Activated CD4-positive, alpha-beta memory T cell treated with anti-CD3 and anti-CD28 coated beads, Interleukin-2, amount 10 ng/mL, durations not matched to agents 7 days and 5 days (primary cell): ENCODE measurements around the gene AMN1. TPM values are rescaled to one million over a fixed set of nuclear protein-coding genes. Genes with fewer than 3 reads are reported as not detected.
"Not testable (repeated sequence)": the region's sequence is repeated elsewhere in the genome, so short reads cannot be mapped to it uniquely, and the experiment has no call there.

ENCODE experiments used
- CTCF ChIA-PET: fragments of 350-600 bp; sonication (Branson Sonifier 250); formaldehyde crosslinking; loops from one replicate; lab custom pipeline; 2021; ENCODE audit warnings: antibody characterized with exemption, inconsistent platforms; lab: Charles Lee
- POLR2A ChIA-PET: fragments of 350-600 bp; sonication (Branson Sonifier 250); formaldehyde crosslinking; loops from one replicate; lab custom pipeline; 2021; ENCODE audit warnings: antibody characterized with exemption; lab: Charles Lee
- DNase-seq: peaks from one replicate; pipeline ENCODE4 v3.0.0-alpha.2; 2020
- H3K27ac Mint-ChIP-seq: one replicate; pipeline ENCODE4 v1.8.0; 2021; ENCODE audit warnings: mild to moderate bottlenecking, mixed read lengths
- H3K27me3 Mint-ChIP-seq: one replicate; pipeline ENCODE4 v1.8.0; 2021; ENCODE audit warnings: mixed read lengths
- H3K36me3 Mint-ChIP-seq: one replicate; pipeline ENCODE4 v1.8.0; 2021; ENCODE audit warnings: low read depth, mixed read lengths
- H3K4me1 Mint-ChIP-seq: one replicate; pipeline ENCODE4 v1.8.0; 2021; ENCODE audit warnings: mixed read lengths
- H3K4me3 Mint-ChIP-seq: one replicate; pipeline ENCODE4 v1.8.0; 2021; ENCODE audit warnings: mild to moderate bottlenecking, mixed read lengths
- H3K9me3 Mint-ChIP-seq: one replicate; pipeline ENCODE4 v1.8.0; 2021; ENCODE audit warnings: mixed read lengths
- total RNA-seq, 2 experiments: library from RNA; stranded (reverse); gene quantifications; one replicate each; pipeline ENCODE4 v1.2.3, GENCODE V29; 2021

The AMN1 gene
- total RNA-seq, 2 experiments from 2014 or later, result 3.2 to 4.0 TPM

DNA sequence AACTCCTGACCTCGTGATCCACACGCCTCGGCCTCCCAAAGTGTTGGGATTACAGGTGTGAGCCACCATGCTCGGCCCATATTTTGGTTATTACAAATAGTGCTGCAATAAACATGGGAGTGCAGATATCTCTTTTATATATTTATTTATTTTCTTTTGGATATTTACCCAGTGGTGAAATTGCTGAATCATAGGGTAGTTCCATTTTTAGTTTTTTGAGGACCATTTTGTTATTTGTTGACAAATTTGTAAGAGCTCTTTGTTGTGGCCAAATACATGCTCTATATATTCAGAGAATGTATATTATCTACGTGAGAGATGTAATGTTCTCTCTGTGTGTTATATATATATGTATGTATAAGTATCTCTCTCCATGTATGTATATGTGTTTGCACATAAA, 15.9 kb downstream of the AMN1 start:
- no peaks in the 10 kb centered on the region for H3K27me3 Mint-ChIP-seq

DNA sequence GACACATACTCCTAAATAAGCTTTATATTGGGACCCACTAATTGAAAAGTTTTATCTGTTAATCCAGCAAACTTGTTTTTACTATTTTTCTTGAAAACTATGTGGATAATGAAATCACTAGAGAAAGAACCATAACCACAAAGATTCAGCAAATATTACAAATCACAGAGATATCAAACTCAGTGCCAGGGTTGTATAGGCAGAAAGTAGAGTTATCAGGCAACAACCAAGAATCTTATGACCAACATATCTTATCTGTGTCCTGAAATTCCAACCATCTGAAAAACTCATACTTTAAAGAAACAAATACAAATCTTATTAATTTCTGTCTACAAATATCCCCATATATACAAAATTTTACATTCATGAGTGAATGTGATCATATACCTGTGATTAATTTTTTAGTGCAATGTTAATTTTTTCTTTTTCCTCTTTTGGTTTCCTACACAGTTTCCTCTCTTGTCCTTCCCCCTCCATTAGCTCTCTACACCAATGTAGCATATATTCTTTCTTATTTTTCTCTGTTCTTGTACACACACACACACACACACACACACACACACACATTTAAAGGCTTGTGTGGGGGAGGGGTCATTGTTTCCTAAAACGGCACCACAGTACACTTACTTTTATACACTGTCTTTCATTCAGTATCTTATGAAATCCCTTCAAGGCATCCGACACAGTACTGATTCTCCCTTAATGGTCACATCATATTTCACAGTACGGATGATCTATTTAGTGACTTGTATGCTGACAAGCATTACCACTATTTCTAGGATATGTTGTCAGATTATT, 18.6 kb downstream of the AMN1 start:
- no peak overlapping the region for H3K4me3 Mint-ChIP-seq
- H3K27me3 Mint-ChIP-seq, result no peaks in the 10 kb centered on the region
- CTCF ChIA-PET, result no interaction called here
- POLR2A ChIA-PET, result no interaction called here
- DNase-seq, result no peak
- no peak overlapping the region for H3K27ac Mint-ChIP-seq
- peaks cover 27% of the 10 kb centered on the region for H3K9me3 Mint-ChIP-seq
- peaks cover 20% of the 10 kb centered on the region for H3K36me3 Mint-ChIP-seq
- no peaks in the 10 kb centered on the region for H3K4me1 Mint-ChIP-seq

More for the DNA sequence above, 15.9 kb downstream of the AMN1 start:
- no peaks in the 10 kb centered on the region for H3K4me1 Mint-ChIP-seq
- DNase-seq, result no peak
- no peak overlapping the region for H3K4me3 Mint-ChIP-seq
- peaks cover 16% of the 10 kb centered on the region for H3K36me3 Mint-ChIP-seq
- CTCF ChIA-PET, result no interaction called here
- peaks cover 31% of the 10 kb centered on the region for H3K9me3 Mint-ChIP-seq
- no peak overlapping the region for H3K27ac Mint-ChIP-seq
- POLR2A ChIA-PET, result no interaction called here

DNA sequence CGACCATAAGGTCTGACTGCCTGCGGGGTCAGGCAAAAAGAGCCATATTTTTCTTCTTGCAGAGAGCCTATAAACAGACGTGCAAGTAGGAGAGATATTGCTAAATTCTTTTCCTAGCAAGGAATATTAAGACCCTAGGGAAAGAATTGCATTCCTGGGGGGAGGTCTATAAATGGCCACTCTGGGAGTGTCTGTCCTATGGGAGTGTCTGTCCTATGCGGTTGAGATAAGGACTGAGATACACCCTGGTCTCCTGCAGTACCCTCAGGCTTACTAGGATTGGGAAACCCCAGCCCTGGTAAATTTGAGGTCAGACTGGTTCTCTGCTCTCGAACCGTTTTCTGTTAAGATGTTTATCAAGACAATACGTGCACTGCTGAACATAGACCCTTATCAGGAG, 20.7 kb downstream of the AMN1 start:
- H3K27ac Mint-ChIP-seq, CTCF ChIA-PET, DNase-seq, H3K4me1 Mint-ChIP-seq, H3K4me3 Mint-ChIP-seq, H3K27me3 Mint-ChIP-seq, POLR2A ChIA-PET: not testable (repeated sequence)
- Mint-ChIP-seq H3K36me3 (peaks cover 20% of the 10 kb centered on the region), H3K9me3 (peaks cover 27% of the 10 kb centered on the region)

DNA sequence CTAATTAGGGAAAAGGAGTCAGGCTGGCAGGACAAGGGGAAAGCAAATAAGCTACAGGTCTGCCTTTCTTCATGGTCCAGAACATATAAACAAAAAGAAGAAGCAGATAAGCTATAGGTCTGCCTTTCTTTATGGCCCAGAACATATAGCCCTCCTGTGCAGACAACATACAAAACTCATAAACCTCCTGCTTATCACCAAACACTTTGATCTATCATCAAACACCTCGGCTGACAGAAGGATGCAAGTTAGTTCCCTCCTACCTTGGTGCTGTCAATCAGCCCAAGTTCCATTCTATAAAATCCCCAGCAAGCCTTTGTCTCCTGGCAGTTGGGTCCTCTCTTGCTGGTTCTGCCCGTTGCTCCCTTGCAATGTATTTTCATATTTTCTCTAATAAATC, 23.2 kb downstream of the AMN1 start:
- DNase-seq, result no peak
- Mint-ChIP-seq H3K27ac (no peak overlapping the region), H3K36me3 (peaks cover 19% of the 10 kb centered on the region), H3K4me1 (no peaks in the 10 kb centered on the region), H3K9me3 (peaks cover 23% of the 10 kb centered on the region), H3K27me3 (no peaks in the 10 kb centered on the region), H3K4me3 (no peak overlapping the region)
- ChIA-PET POLR2A (no interaction called here), CTCF (interaction anchor here (0.6 to 0.7 kb wide), 2 partner anchors 68 to 125 kb away, joined by 4 read pairs; no protein-coding TSS in a partner anchor)

DNA sequence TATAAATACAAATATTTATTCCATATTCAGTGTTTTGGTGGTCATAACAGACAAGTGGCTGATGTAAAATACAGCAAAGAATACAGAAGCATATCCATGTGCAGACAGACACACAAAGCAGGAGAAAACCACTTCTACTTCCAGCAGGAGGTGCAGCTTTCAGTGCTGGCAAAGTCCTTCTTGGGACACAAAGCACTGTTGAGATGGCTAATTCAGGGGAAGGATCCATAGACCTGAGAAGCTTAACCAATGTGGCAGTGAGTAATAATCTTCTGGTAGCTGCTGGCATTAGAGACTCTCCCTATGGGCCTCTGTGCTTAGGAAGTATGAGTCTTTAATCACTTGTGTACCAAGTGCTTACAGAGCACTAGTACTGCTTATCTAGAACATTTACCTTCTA, 26.8 kb downstream of the AMN1 start:
- Mint-ChIP-seq H3K36me3 (peaks cover 8% of the 10 kb centered on the region), H3K4me3 (no peak overlapping the region)
- POLR2A ChIA-PET, result interaction anchor here (0.6 kb wide), 1 partner anchor 50 kb away, joined by 4 read pairs; no protein-coding TSS in a partner anchor

DNA sequence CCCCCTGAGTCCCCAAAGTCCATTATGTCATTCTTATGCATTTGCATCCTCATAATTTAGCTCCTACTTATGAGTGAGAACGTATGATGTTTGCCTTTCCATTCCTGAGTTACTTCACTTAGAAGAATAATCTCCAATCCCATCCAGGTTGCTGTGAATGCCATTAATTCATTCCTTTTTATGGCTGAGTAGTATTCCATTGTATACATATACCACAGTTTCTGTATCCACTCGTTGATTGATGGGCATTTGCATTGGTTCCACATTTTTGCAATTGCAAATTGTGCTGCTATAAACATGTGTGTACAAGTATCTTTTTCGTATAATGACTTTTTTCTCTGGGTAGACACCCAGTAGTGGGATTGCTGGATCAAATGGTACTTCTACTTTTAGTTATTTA, 38.9 kb downstream of the AMN1 start:
- CTCF ChIA-PET, result not testable (repeated sequence)

More for the DNA sequence above, 26.8 kb downstream of the AMN1 start:
- peaks cover 2% of the 10 kb centered on the region for H3K9me3 Mint-ChIP-seq
- no peaks in the 10 kb centered on the region for H3K27me3 Mint-ChIP-seq
- H3K27ac Mint-ChIP-seq, result no peak overlapping the region
- CTCF ChIA-PET, result interaction anchor here (1.2 to 1.3 kb wide), 2 partner anchors 9 to 259 kb away, joined by 3 read pairs; no protein-coding TSS in a partner anchor
- no peaks in the 10 kb centered on the region for H3K4me1 Mint-ChIP-seq
- no peak for DNase-seq

DNA sequence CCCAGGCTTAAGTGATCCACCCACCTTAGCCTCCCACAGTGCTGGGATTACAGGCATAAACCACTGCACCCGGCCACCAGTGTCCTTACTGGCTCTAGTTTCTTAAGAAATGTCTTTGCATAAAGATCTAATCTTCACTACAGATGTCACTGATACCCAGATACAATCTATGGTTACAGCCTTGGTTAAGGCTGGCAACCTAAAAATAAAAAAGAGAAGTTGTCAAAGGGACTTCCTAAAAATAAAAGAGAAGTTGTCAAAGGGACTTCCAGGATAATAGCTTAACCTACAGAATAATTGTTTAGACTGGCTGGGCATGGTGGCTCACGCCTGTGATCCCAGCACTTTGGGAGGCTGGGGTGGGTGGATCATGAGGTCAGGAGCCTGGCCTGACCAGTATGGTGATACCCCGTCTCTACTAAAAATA, 41.7 kb downstream of the AMN1 start:
- ChIA-PET CTCF (no interaction called here), POLR2A (no interaction called here)
- peaks cover 11% of the 10 kb centered on the region for H3K9me3 Mint-ChIP-seq
- H3K36me3 Mint-ChIP-seq, result peaks cover 26% of the 10 kb centered on the region
- H3K4me1 Mint-ChIP-seq, result peaks cover 12% of the 10 kb centered on the region
- no peaks in the 10 kb centered on the region for H3K27me3 Mint-ChIP-seq
- no peak for DNase-seq
- H3K27ac Mint-ChIP-seq, result no peak overlapping the region
- no peak overlapping the region for H3K4me3 Mint-ChIP-seq

More for the DNA sequence above, 38.9 kb downstream of the AMN1 start:
- H3K36me3 Mint-ChIP-seq, result peaks cover 18% of the 10 kb centered on the region
- H3K27ac Mint-ChIP-seq, DNase-seq, H3K9me3 Mint-ChIP-seq, POLR2A ChIA-PET, H3K4me1 Mint-ChIP-seq, H3K27me3 Mint-ChIP-seq, H3K4me3 Mint-ChIP-seq: not testable (repeated sequence)

DNA sequence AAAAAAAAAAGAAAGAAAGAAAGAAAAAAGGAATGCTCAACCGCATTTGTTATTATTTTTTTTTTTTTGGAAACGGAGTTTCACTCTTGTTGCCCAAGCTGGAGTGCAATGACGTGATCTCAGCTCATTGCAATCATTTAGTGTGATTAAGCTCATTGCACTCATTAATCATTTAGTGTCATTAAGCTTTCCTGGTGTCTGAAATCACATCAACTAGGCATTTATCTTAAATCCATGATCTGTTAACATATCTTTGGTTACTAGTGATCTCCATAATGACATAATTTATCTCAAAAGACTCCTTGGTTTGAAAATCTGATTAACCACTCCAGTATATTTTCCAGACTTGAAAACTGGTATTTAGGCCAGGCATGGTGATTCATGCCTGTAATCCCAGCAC, 43.0 kb downstream of the AMN1 start:
- H3K4me3 Mint-ChIP-seq, result no peak overlapping the region
- peaks cover 12% of the 10 kb centered on the region for H3K9me3 Mint-ChIP-seq
- peaks cover 14% of the 10 kb centered on the region for H3K4me1 Mint-ChIP-seq
- no peaks in the 10 kb centered on the region for H3K27me3 Mint-ChIP-seq
- H3K27ac Mint-ChIP-seq, result no peak overlapping the region
- H3K36me3 Mint-ChIP-seq, result peaks cover 25% of the 10 kb centered on the region
- no peak for DNase-seq
- ChIA-PET POLR2A (no interaction called here), CTCF (interaction anchor here (0.6 to 1.1 kb wide), 2 partner anchors 33 to 413 kb away, joined by 3 to 4 read pairs; no protein-coding TSS in a partner anchor)

DNA sequence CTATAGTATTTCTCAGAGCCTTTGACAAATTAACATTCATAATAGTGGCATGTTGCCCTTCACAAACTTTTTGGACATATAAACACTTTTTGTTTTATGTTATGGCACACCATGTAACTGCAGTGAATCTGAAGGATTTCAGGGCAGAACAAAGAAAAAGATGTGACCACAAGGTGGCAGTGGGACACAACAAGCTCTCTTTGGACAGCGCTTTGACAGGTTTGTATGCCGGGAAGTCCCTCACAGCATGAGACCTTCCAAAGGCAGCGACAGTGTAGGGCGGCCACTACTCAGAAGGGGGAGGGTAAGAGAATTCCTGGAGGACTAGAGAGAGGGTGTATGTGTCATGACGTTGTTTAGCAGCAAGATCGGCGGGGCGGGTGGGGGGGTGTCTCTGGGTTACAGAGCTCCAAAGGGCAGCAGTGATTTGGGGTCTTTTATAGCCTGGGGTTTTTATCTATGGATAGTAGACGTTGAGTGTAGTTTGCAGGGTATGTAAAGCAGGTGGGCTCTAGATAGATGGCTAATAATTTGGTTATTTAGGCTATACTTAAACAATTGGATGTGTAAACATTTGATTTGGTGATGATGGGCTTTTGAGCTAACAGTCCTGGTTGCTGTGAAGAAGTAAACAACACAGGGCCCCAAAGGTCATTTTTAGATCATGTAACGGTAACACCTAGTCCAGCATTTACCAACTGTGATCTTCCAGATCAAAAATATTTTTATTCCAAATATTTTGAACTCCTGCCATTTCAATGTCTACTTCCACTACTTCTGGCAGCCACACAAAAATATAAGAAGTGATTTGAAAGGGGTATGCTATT, 46.5 kb downstream of the AMN1 start:
- ChIA-PET CTCF (interaction anchor here (0.7 to 3.2 kb wide), 16 partner anchors 10 to 630 kb away, joined by 3 to 31 read pairs (median 4); partner anchors contain the start of gene RESF1), POLR2A (interaction anchor here (1.1 to 2.7 kb wide), 4 partner anchors 23 to 278 kb away, joined by 3 to 17 read pairs (median 6); partner anchors contain the start of genes ETFBKMT and RESF1)
- Mint-ChIP-seq H3K9me3 (peaks cover 9% of the 10 kb centered on the region), H3K27ac (no peak overlapping the region), H3K27me3 (no peaks in the 10 kb centered on the region), H3K4me3 (no peak overlapping the region), H3K36me3 (peaks cover 19% of the 10 kb centered on the region), H3K4me1 (peaks cover 14% of the 10 kb centered on the region)
- DNase-seq, result peak; percentile 74

DNA sequence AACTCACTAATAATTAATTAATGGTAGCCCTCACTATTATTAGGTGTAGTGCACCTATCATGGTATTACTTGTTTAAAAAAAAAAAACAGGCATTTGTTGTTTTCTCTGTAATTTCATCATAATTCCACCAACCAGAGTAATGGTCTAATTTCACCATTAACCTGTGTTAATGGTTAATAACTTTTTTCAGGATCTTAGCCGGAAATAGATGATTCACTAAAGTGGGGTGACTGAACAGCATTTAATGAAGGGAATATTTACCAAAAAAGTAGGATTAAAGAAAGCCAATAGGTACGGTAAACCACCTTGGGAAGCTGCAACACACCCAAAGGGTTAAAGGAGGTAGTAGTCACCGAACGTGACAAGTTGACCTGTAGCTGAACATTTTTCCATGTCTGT, 56.3 kb downstream of the AMN1 start:
- ChIA-PET CTCF (interaction anchor here (1.9 kb wide), 1 partner anchor 10 kb away, joined by 9 read pairs; no protein-coding TSS in a partner anchor), POLR2A (no interaction called here)
- no peak for DNase-seq

DNA sequence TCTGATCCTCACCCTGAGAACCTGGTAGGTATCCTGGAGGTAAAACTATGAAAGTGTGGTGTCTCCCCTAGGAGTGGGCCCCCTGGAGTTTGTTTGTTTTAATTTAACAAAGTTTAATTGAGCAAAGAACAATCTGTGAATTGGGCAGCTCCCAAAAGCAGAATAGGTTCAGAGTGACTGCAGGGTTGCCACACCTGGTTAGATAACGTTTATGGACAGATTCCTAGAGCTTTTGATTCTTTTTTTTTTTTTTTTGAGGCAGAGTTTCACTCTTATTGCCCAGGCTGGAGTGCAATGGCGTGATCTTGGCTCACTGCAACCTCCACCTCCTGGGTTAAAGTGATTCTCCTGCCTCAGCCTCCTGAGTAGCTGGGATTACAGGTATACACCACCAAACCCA, 59.2 kb downstream of the AMN1 start:
- not testable (repeated sequence) for H3K27ac Mint-ChIP-seq, H3K4me1 Mint-ChIP-seq, H3K27me3 Mint-ChIP-seq, DNase-seq, H3K36me3 Mint-ChIP-seq, H3K4me3 Mint-ChIP-seq
- CTCF ChIA-PET, result interaction anchor here (0.7 to 2.5 kb wide), 2 partner anchors 16 to 849 kb away, joined by 3 to 9 read pairs; no protein-coding TSS in a partner anchor
- POLR2A ChIA-PET, result interaction anchor here (1.0 kb wide), 1 partner anchor 10 kb away, joined by 3 read pairs; the partner anchor contains the start of gene ETFBKMT
- H3K9me3 Mint-ChIP-seq, result peaks cover 14% of the 10 kb centered on the region

More for the DNA sequence above, 56.3 kb downstream of the AMN1 start:
- Mint-ChIP-seq H3K9me3 (peaks cover 12% of the 10 kb centered on the region), H3K4me1 (no peaks in the 10 kb centered on the region), H3K4me3 (no peak overlapping the region), H3K27me3 (no peaks in the 10 kb centered on the region), H3K27ac (no peak overlapping the region), H3K36me3 (no peaks in the 10 kb centered on the region)

DNA sequence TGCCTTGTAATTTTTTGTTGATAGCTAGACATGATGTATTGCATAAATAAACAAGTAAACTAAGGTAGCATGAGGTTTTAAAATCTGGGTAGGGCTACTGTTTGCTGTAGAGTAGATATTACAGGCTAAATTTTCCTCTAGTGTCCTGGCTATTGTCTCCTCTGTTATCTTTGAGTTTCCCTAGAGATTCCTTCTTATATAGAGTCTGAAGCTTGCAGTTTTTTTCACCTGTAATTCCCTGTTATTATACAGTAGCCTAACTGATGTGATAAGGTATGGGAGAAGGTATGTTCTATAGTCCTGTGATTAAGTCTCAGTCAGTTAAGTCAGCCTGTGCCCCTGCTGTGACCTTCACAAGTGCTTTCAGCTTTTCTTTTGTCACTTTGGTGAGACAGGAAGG, 59.8 kb downstream of the AMN1 start:
- H3K36me3 Mint-ChIP-seq, result no peaks in the 10 kb centered on the region
- no peak for DNase-seq
- peaks cover 14% of the 10 kb centered on the region for H3K9me3 Mint-ChIP-seq
- no peak overlapping the region for H3K4me3 Mint-ChIP-seq
- H3K4me1 Mint-ChIP-seq, result no peaks in the 10 kb centered on the region
- no peak overlapping the region for H3K27ac Mint-ChIP-seq
- CTCF ChIA-PET, result interaction anchor here (0.6 to 2.5 kb wide), 2 partner anchors 16 to 255 kb away, joined by 3 to 9 read pairs; no protein-coding TSS in a partner anchor
- POLR2A ChIA-PET, result interaction anchor here (0.9 to 1.0 kb wide), 2 partner anchors 10 to 16 kb away, joined by 3 read pairs; partner anchors contain the start of gene ETFBKMT
- no peaks in the 10 kb centered on the region for H3K27me3 Mint-ChIP-seq
